DMS153 treated with DMSO at 0.1 percent for 48 hours (cell line): ENCODE data around the gene C5orf46.
A peak's percentile ranks its signal among the peaks of the same experiment; 100 is the strongest.
"Not testable (repeated sequence)": the region's sequence is repeated elsewhere in the genome, so short reads cannot be mapped to it uniquely, and the experiment has no call there.

ENCODE experiments used
- DNase-seq: peaks from one replicate; lab custom pipeline; 2025; ENCODE audit not compliant: unreplicated experiment; lab: John Stamatoyannopoulos, UW

C5orf46 gene

DNA sequence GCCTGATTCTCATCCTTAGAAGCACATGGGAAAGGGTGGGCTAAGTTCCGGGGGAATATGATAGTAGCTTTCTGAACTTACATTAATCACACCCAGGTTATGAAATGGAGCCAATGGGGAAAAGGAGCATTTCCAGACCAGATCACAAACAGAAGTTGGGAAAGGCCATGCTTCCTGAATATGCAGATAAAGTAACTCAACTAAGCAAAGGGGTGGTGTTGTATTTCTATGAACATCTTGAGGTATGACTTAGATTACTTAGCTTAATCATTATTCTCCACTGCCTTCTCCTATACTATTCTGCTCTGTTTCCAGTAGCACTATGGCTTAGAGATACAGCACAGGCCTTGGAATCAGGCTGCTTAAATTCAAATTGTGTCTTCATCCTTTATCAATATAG is 10.5 kb downstream of the C5orf46 start:
- DNase-seq, result no peak

DNA sequence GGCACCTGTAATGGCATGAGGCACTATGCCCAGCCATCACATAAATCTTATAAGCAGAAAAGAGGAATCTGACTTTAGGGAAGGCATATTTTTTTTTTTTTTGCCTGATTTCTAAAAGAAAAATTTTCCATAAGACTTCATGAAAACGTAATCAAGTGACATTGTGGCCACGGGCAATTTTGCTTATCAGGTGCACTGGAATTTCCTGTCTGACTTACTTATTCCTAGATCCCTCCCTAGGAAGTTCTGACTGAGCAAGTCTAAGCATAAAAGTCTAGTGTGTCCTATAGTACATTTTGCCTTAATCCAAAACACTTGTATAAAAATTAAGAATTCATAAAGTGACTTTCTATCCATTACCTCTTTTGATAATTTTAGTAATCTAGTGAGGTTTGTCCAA is 12.5 kb downstream of the C5orf46 start:
- no peak for DNase-seq

DNA sequence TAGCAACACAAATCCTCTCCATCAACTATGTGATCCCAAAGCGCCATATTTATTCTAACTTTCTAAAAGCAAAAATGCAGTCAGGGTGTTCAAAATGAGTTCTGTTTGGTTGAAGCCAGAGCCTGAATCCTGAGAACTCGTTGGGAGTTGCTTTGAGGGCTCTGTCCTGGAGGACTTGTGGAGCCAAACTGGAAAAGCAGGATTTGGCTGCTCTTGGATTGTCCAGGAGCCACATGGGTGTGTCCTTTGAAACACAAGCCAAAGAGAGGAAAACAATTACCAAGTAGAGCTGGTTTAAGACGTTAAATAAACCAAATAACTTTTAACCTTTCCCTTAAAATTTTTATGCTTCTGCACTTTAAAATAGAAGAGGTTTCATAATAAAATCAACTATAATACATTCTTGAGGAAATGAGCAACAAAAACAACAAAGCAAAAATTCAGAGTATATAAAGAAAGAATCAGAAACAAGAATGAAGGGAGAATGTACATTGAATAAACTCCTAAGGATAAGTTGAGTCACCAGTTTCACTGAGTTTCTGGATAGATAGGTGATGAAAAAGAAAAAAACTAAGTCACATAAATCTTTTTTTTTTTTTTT is 13.5 kb downstream of the C5orf46 start:
- DNase-seq, result no peak

DNA sequence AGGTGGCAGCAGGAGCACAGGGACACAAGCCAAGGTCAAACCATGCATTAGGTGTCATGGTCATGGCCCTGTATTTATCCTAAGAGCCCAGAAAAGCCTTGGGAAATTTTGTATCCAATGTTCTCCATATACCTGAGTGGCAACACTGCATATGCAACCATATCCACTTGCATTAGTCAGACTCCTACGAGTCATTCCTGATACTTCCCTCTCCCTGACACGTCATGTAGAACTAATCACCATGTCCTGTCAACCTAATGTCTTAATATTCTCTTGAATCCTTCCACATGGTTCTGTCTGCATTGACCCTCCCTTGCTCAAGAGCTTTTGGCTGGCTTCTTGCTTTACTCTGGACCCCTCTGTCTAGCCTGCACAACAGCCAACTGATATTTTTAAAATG is 18.4 kb downstream of the C5orf46 start:
- no peak for DNase-seq

DNA sequence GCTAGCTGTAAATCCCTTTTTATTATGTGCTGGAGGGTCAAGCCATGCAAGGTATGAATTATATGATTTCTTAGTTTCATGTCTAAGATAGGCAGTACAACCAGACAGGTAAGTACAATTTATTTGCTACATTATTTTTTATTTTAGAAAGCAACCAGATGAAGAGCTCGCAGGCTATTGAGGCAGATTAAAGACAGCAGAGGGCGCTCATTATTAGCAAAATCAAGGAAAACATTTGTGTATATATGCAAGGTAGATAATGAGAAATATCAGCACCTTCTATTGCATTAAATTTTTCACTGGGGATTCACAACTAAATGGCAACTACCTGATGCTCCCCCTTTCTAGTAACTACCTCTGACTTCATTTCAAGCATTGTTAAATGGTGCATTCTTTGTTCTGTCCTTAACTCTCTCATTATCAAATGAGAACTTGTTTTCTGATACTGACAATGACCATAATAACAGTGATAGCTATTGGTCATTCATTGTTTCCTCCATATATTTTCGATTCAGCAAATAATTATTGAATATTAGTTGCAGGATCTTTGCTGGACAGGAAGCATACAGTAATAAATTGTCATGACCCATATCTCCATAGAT is 19.2 kb downstream of the C5orf46 start:
- DNase-seq, result peak; percentile 5

DNA sequence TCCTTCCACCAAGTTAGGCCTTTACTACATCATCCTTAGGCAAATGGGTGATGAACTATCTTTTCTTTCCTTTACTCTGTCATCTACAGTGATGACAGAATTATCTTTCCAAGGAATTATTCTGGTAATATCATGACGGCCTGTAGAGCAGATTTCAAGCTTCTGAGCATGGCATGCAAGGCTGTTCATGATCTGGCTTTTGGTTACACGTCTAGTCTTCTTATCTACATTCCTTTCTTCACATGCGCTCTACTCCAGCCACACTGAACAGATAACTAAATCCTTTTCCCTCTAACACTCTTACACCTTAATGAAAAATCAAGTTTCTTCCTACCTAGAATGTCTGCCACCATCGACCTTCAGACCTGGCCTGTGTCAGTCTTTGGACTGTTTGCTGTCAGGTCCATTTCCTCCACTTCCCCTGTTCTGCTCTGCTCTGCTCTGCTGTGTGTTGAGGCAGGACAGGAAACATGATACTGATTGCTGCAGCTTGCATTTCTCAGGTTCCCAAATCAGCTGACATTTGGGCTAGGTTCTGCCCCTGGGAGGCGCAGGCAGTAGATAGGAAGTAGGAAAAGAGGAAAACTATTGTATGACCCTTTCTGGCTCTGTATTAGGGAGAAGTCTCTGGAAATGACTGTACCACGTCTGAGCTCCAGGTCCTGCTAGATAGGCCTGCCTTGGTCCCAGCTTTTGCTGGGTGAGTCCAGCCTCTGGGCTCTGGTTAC is 23.6 kb downstream of the C5orf46 start:
- no peak for DNase-seq

DNA sequence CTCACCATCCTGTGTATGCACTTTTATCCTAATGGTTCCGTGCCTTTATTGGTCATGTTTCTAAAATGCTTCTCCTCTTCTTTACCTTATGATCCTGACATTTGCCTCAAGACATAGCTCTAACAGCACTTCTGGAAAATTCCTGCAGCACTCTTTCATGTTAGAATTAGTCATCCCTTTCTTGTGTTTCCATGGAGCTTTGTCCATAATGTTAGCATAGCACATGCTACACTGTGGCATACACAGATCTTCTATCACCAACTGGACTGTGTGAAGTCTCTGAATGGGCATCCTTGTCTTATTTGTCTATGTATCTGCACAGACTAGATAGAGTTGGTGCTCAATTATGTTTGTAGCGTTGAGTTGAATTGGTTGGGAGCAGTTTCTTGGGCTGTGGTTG is 25.9 kb downstream of the C5orf46 start:
- no peak for DNase-seq

DNA sequence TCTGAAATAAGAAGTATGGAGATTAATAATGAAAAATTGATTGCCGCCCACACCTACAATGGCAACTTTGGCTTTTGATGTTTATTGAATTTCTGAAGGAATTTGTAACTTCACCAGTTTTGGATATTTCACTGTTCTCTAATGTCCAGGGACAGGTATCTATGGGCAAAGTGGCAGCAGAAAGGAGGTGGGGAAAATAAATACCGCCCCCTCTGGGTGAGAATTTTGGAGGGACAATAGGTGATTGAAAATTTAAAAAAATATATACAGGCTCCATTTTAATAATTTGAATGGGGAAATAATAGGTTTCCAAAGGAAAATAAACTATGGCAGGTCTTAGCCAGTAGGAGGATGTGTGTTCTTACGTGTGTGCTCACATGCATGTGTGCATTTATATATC is 26.6 kb downstream of the C5orf46 start:
- DNase-seq, result no peak

DNA sequence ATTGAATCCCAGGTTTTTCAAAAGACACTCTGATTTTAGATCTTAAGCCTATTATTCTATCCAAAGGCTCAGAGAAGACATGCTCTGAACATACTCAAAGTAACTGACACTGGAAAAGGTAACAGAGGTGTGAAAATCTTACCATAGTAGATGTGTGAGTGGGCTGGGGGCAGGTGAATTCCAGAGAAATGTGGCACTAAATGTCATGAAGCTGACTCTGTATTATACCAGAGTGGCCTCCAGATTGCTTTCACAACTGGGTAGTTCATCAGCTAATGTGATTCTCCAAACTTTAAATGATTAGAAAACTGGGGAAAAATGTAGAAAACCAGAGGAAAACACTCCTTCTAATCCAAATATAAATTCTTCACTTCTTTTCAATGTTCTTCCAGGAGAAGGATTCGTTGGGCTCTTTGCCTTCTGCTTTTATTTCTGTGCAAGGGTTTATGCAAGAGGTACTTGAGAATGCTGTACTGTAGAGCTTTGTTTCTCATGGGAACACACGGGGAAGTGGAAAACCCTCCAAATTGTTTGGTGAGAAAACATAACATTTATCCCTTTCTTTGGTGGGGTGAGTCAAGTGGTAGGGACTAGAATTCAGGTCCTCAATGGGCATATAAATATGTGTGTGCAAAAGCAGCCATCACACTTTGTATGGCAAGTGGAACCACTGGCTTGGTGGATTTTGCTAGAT is 28.1 kb downstream of the C5orf46 start, which contains the start of gene SCGB3A2:
Gene SCGB3A2 (plus strand): TSS at position 646 of the 694 bp plus-strand sequence. CDS start 93 bp downstream, outside the sequence.
- DNase-seq, result no peak

DNA sequence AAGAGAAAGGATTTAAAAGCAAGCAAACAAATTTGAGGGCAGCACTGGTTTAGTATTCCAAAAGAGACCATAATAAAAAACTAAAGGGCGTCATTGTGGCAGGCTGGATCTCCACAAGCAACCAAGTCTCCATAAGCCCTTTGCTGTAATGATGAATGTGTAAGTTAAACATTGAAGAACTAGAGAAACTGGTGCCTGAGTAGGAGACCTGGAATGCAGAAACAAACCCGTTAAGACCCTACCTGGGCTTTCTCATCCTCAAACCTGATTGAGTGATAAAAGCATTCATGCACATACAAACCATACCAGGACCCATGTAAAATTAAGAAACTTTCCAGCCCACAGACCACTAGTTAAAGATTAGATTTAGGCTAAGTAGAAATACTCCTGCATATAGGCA is 29.7 kb downstream of the C5orf46 start:
- no peak for DNase-seq

DNA sequence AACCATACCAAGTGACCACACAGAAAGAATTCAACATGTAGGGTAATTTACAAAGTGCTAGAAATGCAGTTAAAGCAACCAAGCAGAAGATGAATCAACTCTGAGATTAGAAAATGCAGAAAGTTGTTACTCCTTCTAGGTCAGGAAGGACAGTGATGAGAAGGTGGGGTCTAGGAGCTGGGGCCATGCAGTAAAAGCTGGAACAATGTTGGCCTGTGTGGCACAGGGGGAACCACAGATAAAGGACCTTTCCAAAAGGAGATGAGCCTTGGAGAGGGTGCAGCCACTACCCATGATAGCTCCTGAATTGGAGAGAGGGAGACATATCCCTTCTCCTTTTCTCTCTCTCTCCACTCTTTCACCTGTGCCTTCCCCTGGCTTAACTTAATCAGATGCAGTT is 30.2 kb downstream of the C5orf46 start:
- no peak for DNase-seq

DNA sequence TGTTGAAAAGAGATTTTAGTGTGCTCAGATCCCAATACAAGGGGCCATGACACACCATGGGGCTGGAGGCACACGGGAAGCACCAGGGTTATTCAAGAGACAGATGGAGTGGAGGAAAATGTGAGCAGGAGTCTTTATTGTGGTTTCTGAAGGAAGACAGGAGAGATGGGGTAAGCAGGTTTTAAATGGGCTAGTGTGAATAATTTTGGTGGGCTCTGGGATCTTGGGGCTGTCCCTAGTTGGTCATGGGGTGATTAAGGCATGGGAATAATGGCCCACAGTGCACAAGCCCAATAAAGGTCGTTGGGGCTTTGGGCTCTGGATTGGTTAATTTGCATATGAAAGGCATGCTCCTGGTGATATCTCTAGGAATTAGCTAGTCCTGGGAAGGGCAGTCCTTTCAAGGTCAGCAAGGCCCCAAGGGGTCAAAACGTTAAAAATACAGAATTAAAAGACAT is 31.4 kb downstream of the C5orf46 start:
- no peak for DNase-seq

DNA sequence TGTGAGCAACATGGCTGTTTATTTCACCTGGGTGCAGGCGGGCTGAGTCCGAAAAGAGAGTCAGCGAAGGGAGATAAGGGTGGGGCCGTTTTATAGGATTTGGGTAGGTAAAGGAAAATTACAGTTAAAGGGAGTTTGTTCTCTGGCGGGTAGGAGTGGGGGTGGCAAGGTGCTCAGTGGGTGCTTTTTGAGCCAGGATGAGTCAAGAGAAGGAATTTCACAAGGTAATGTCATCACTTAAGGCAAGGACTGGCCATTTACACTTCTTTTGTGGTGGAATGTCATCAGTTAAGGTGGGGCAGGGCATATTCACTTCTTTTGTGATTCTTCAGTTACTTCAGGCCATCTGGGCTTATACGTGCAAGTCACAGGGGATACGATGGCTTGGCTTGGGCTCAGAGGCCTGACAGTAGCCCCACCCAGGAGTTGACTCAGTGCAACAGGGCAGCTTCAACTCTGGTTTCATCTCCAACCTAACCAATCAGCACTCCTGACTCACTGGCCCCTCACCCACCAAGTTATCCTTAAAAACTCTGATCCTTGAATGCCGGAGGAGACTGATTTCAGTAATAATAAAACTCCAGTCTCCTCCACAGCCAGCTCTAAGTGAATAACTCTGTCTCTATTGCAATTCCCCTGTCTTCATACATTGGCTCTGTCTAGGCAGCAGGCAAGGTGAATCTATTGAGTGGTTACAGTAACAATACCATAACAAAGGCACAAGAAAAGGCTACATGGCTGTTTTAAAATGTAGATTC is 32.0 kb downstream of the C5orf46 start:
- DNase-seq, result not testable (repeated sequence)

DNA sequence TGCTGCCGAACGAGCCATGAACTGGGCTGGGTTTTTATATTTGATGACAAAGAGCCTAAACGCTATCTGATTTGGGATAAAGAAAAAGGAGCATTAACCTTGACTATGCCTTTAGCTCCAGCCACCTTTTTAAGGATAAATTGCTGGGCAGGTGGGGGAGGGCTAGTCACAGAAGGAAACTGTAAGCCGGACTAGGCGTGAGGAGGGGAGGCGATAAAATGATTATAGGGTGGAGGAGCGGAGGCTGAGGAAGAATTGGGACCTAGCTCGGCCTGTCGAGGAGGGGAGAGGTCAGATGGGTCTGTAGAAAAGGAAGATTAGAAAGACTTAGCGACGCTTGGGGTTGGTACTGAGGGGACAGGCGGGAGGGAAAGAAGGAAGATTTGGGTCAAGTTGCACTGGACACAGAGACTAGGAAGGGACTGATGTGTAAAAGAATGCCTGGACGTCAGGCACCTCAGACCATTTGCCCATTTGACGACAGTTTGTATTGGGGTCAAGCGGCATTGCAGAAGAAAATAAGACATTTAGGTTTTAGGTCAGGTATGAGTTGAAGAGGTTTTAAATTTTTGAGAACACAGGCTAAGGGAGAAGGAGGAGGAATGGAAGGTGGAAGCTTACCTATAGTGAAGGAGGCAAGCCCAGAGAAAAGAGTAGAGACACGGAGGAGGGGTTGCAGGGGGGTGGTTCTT is 33.4 kb downstream of the C5orf46 start:
- not testable (repeated sequence) for DNase-seq

DNA sequence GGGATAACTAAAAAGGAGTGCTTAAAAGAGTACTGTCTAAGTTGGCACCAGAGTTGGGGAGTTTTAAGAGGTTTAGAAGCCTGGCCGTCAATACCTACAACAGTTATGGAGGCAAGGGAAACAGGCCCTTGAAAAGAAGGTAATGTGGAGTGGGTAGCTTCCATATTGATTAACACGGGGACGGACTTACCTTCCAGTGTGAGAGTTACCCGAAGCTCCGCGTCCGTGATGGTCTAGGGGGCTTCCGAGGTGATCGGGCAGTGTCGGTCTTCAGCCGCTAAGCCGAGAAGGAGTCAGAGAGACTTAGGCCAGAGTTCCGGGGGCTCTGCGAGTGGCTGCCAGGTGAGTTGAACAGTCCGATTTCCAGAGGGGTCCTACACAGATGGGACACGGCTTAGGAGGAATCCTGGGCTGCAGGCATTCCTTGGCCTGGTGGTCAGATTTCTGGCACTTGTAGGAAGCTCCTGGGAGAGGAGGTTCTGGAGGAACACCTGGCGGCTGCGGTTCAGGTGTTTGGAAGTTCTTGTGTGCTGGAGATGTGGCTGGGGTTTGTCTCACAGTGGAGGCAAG is 34.3 kb downstream of the C5orf46 start:
- DNase-seq, result not testable (repeated sequence)

DNA sequence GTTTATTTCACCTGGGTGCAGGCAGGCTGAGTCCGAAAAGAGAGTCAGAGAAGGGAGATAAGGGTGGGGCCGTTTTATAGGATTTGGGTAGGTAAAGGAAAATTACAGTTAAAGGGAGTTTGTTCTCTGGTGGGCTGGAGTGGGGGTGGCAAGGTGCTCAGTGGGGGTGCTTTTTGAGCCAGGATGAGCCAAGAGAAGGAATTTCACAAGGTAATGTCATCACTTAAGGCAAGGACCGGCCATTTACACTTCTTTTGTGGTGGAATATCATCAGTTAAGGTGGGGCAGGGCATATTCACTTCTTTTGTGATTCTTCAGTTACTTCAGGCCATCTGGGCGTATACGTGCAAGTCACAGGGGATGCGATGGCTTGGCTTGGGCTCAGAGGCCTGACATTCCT is 36.4 kb downstream of the C5orf46 start:
- not testable (repeated sequence) for DNase-seq

DNA sequence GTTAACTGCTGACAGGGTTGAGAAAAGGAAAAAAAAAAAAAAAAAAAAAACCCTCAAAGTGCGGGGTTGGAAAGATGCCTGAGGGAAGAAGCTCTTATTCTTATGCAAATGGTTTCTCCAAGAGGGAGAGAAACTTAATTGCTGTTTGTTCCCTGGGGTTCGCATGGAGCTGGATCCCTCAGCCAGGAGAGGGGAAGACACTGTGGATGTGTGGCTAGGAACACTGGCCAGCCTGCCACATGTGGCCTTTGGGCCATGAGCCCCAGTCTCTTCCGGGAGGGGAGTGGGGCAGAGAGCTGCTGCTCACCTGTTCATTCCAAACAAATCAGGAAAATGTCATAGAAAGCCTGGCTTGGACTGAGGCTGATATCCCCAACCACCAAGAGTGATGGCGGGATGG is 37.2 kb downstream of the C5orf46 start:
- no peak for DNase-seq

DNA sequence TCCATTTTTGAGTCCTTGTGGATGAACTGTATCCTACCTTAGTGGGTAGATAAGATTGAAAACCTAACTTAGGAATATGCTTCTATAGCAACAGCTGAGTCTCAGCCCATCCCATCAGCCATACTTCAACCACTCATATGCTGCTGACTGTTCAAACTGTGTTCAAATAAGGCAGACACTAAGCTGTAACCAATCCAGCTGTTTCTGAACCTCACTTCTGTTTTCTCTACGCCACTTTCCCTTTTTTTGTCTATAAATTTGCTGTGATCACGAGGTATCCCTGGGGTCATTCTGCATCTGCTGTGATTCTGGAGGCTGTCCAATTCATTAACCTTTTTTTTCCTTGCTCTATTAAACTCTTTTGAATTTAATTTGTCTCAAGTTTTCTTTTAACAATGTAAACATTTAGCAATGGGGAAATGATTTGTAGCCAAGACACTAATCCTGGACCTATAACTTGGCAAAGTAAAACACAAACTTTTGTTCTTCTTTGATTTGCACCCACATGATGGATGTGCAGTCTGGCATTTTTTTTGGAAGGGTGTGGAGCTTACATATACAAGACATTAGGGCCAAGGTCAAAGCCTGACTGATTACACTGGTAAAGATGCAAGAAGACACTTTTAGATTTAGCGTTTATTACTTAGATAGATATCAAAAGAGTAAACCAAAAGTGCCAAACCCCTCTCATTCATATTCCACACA is 42.7 kb downstream of the C5orf46 start:
- DNase-seq, result no peak

DNA sequence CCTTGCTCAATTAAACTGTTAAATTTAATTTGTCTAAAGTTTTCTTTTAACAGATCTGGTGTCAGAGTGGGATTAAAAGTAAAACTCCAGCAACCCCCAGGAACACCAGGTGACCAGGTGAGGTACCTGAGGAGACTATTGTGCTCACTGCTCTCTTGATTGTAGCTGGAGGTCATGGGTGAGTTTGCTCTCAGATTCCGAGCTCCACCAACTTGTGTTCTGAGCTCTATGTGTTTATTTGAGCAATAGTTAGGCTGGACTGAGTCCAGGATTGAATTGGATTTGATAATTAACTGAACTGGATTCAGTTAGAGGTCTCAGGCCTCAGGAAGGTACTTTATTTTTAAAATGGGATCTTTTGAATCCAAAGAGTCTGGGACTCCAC is 45.7 kb downstream of the C5orf46 start:
- DNase-seq, result no peak
